HepG2 (cell line): ENCODE results near the gene TGM1. TPM values are rescaled to one million over a fixed set of nuclear protein-coding genes. Genes with fewer than 3 reads are reported as not detected.

Experiments used
- ARNTL ChIP-seq: sonication (generic); formaldehyde crosslinking; IDR thresholded peaks from 2 replicates; pipeline ENCODE4 v1.4.0; 2020; ENCODE audit warnings: mild to moderate bottlenecking, missing genetic modification reagents
- CERS6 ChIP-seq: sonication (generic); formaldehyde crosslinking; IDR thresholded peaks from 2 replicates; pipeline ENCODE4 v1.5.0; 2020; ENCODE audit warnings: missing genetic modification reagents
- CHCHD3 ChIP-seq: sonication (generic); formaldehyde crosslinking; IDR thresholded peaks from 2 replicates; pipeline ENCODE4 v1.8.0; 2022; ENCODE audit warnings: mild to moderate bottlenecking, missing genetic modification reagents, moderate library complexity
- FOSL1 ChIP-seq: sonication (generic); formaldehyde crosslinking; IDR thresholded peaks from 2 replicates; pipeline ENCODE4 v1.9.0; 2021; ENCODE audit warnings: missing genetic modification reagents, borderline replicate concordance
- FOXC1 ChIP-seq: sonication (generic); formaldehyde crosslinking; IDR thresholded peaks from 2 replicates; pipeline ENCODE4 v1.8.0; 2022; ENCODE audit warnings: mild to moderate bottlenecking, missing genetic modification reagents, borderline replicate concordance
- GATAD1 ChIP-seq: IDR thresholded peaks from 2 replicates; pipeline ENCODE4 v1.6.1; 2016; ENCODE audit warnings: missing genetic modification reagents, missing compliant biosample characterization
- HIVEP1 ChIP-seq: sonication (generic); formaldehyde crosslinking; IDR thresholded peaks from 2 replicates; pipeline ENCODE4 v1.4.0; 2020; ENCODE audit warnings: mild to moderate bottlenecking, missing genetic modification reagents
- KDM5B ChIP-seq: sonication (generic); formaldehyde crosslinking; IDR thresholded peaks from 2 replicates; pipeline ENCODE4 v1.4.0; 2020; ENCODE audit warnings: missing genetic modification reagents, mild to moderate bottlenecking, borderline replicate concordance
- NFKB2 ChIP-seq: sonication (generic); formaldehyde crosslinking; IDR thresholded peaks from 2 replicates; pipeline ENCODE4 v1.4.0; 2020; ENCODE audit warnings: missing genetic modification reagents, borderline replicate concordance
- PREB ChIP-seq: sonication (generic); formaldehyde crosslinking; IDR thresholded peaks from 2 replicates; pipeline ENCODE4 v1.4.0; 2020; ENCODE audit warnings: missing genetic modification reagents
- RORA ChIP-seq: sonication (generic); formaldehyde crosslinking; IDR thresholded peaks from 2 replicates; pipeline ENCODE4 v1.5.0; 2020; ENCODE audit warnings: mild to moderate bottlenecking, missing genetic modification reagents, moderate library complexity
- SIX1 ChIP-seq: sonication (generic); formaldehyde crosslinking; IDR thresholded peaks from 2 replicates; pipeline ENCODE4 v1.4.0; 2020; ENCODE audit warnings: missing genetic modification reagents, borderline replicate concordance
- ZFX ChIP-seq: sonication (generic); formaldehyde crosslinking; IDR thresholded peaks from 2 replicates; pipeline ENCODE4 v1.4.0; 2020; ENCODE audit warnings: mild to moderate bottlenecking, low read depth, missing genetic modification reagents, moderate library complexity
- ZNF121 ChIP-seq: sonication (generic); formaldehyde crosslinking; IDR thresholded peaks from 2 replicates; pipeline ENCODE4 v1.5.0; 2020; ENCODE audit warnings: mild to moderate bottlenecking, missing genetic modification reagents
- ZNF296 ChIP-seq: sonication (generic); formaldehyde crosslinking; conservative IDR thresholded peaks from 2 replicates; pipeline ENCODE4 v1.5.0; 2020; ENCODE audit warnings: mild to moderate bottlenecking, missing genetic modification reagents
- ZNF33B ChIP-seq: sonication (generic); formaldehyde crosslinking; IDR thresholded peaks from 2 replicates; pipeline ENCODE4 v1.5.1; 2020; ENCODE audit warnings: mild to moderate bottlenecking, missing genetic modification reagents
- ZNF775 ChIP-seq: sonication (generic); formaldehyde crosslinking; IDR thresholded peaks from 2 replicates; pipeline ENCODE4 v1.4.0; 2020; ENCODE audit warnings: missing genetic modification reagents, mild to moderate bottlenecking, moderate library complexity, borderline replicate concordance
- ZNF891 ChIP-seq: sonication (generic); formaldehyde crosslinking; IDR thresholded peaks from 2 replicates; pipeline ENCODE4 v1.5.0; 2020; ENCODE audit warnings: mild to moderate bottlenecking, missing genetic modification reagents
- polyA plus RNA-seq, 8 experiments: library from polyadenylated mRNA; depleted of rRNA in 3 of 8; stranded (reverse) in 7 of 8; unstranded in 1 of 8; fragments of >200 nt; fragmentation: Illumina TruSeq in 4 of 8; extraction: Trizol in 4 of 8; gene quantifications; 2 replicates each; pipeline versions ENCODE4 v1.2.1 to v1.2.3, GENCODE V29; 2011 to 2016; ENCODE audit warnings: low read depth in 4 of 8, missing spikeins in 1 of 8, mixed read lengths in 1 of 8; ENCODE audit not compliant: insufficient read depth in 1 of 8
- total RNA-seq, 5 experiments: library from RNA; depleted of rRNA; stranded (reverse); fragments of >200 nt; fragmentation: Illumina TruSeq; extraction: Trizol; gene quantifications; 2 replicates each; pipeline ENCODE4 v1.2.3, GENCODE V29; 2016; ENCODE audit warnings: low read depth in 1 of 5
- TF ChIP-seq, protein P1 (sequence below): sonication (generic); formaldehyde crosslinking; IDR thresholded peaks from 2 replicates; pipeline ENCODE4 v1.8.0; 2022; ENCODE audit warnings: missing genetic modification reagents, mild to moderate bottlenecking, inconsistent platforms, borderline replicate concordance
- TF ChIP-seq, protein P2 (sequence below), 2 experiments: sonication (generic) in 1 of 2; formaldehyde crosslinking in 1 of 2; IDR thresholded peaks; 2 replicates each; pipeline versions ENCODE4 v1.4.0 to v1.6.1; 2016 to 2020; ENCODE audit warnings: borderline replicate concordance in 1 of 2, low read depth in 1 of 2, mild to moderate bottlenecking in 1 of 2, missing genetic modification reagents in 1 of 2

TGM1 gene
- total and polyA plus RNA-seq, 2 of the 13 experiments (the other 11 are each of a cell fraction or from before 2014, with no cell fraction given) = 3.2 to 10.6 TPM

GRCh38 chr14:24215495-24216344, 47.3 kb downstream of the TGM1 start, which contains the start of gene MDP1 (continued):
- TF ChIP-seq CERS6 (CRISPR knock-in tag) (no peak), FOXC1 (CRISPR knock-in tag) (peak; percentile 98), ZNF33B (CRISPR knock-in tag) (no peak), ZNF775 (CRISPR knock-in tag) (no peak; the same call in none of the 2 replicates), FOSL1 (peak; percentile 59; the same call in 1 of the 2 replicates), RORA (CRISPR knock-in tag) (no peak), ZNF121 (CRISPR knock-in tag) (peak; percentile 59; the same call in 1 of the 2 replicates), KDM5B (peak; percentile 97), NFKB2 (CRISPR knock-in tag) (peak; percentile 99), ZNF891 (peak; percentile 100), HIVEP1 (CRISPR knock-in tag) (peak; percentile 94), CHCHD3 (0 out of 2 replicates have a peak, but pooled peaks have one; percentile 31), SIX1 (CRISPR knock-in tag) (peak; percentile 79), PREB (peak; percentile 49; the same call in 1 of the 2 replicates), ARNTL (peak; percentile 83; the same call in 1 of the 2 replicates), GATAD1 (CRISPR knock-in tag) (peak; percentile 97), ZFX (CRISPR knock-in tag) (peak; percentile 98), ZNF296 (CRISPR knock-in tag) (no peak)
- TF ChIP-seq, protein P1, sequence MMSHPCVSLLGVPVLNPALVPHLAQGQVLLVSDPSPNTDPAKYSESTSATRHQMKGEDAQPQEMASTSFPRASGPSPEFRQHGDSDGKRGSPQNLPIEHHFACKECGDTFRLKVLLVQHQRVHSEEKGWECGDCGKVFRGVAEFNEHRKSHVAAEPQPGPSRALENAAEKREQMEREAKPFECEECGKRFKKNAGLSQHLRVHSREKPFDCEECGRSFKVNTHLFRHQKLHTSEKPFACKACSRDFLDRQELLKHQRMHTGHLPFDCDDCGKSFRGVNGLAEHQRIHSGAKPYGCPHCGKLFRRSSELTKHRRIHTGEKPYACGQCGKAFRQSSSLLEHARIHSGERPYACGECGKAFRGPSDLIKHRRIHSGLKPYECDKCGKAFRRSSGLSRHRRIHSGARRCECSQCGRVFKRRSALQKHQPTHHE = peak; percentile 97
- TF ChIP-seq, protein P2, sequence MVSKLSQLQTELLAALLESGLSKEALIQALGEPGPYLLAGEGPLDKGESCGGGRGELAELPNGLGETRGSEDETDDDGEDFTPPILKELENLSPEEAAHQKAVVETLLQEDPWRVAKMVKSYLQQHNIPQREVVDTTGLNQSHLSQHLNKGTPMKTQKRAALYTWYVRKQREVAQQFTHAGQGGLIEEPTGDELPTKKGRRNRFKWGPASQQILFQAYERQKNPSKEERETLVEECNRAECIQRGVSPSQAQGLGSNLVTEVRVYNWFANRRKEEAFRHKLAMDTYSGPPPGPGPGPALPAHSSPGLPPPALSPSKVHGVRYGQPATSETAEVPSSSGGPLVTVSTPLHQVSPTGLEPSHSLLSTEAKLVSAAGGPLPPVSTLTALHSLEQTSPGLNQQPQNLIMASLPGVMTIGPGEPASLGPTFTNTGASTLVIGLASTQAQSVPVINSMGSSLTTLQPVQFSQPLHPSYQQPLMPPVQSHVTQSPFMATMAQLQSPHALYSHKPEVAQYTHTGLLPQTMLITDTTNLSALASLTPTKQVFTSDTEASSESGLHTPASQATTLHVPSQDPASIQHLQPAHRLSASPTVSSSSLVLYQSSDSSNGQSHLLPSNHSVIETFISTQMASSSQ (IDR thresholded peaks at IDR 0.05; ENCODE audit: low read depth) = peak; percentile 68
- TF ChIP-seq, protein P2 (CRISPR knock-in tag; IDR thresholded peaks at IDR 0.05; ENCODE audit: borderline replicate concordance) = peak; percentile 89
